Measurements from ENCODE around the gene RBM33.

The RBM33 gene

GRCh38 chr7:155705623-155706360, 61.3 kb downstream of the RBM33 start:
- no peak for TF ChIP-seq CTCF (conservative IDR thresholded peaks at IDR 0.05; ENCODE audit: control insufficient read depth, insufficient read depth, low read depth, low read length)
- DNase-seq (ENCODE audit: low read depth) = no peak
- H3K4me3 ChIP-seq (ENCODE audit: control insufficient read depth, low read depth, low read length) = no peak overlapping the region

GRCh38 chr7:155706376-155706775, 61.9 kb downstream of the RBM33 start:
- no peak for DNase-seq (ENCODE audit: low read depth)
- no peak overlapping the region for H3K4me3 ChIP-seq (ENCODE audit: control insufficient read depth, low read depth, low read length)
- no peak for TF ChIP-seq CTCF (conservative IDR thresholded peaks at IDR 0.05; ENCODE audit: control insufficient read depth, insufficient read depth, low read depth, low read length)

GRCh38 chr7:155709453-155709852, 65.0 kb downstream of the RBM33 start:
- TF ChIP-seq CTCF (conservative IDR thresholded peaks at IDR 0.05; ENCODE audit: control insufficient read depth, insufficient read depth, low read depth, low read length) = no peak
- no peak for DNase-seq (ENCODE audit: low read depth)
- no peak overlapping the region for H3K4me3 ChIP-seq (ENCODE audit: control insufficient read depth, low read depth, low read length)

GRCh38 chr7:155710031-155710430, 65.6 kb downstream of the RBM33 start:
- no peak overlapping the region for H3K4me3 ChIP-seq (ENCODE audit: control insufficient read depth, low read depth, low read length)
- TF ChIP-seq CTCF (conservative IDR thresholded peaks at IDR 0.05; ENCODE audit: control insufficient read depth, insufficient read depth, low read depth, low read length) = no peak
- no peak for DNase-seq (ENCODE audit: low read depth)

GRCh38 chr7:155710530-155710929, 66.1 kb downstream of the RBM33 start:
- DNase-seq (ENCODE audit: low read depth) = no peak
- no peak for TF ChIP-seq CTCF (conservative IDR thresholded peaks at IDR 0.05; ENCODE audit: control insufficient read depth, insufficient read depth, low read depth, low read length)
- no peak overlapping the region for H3K4me3 ChIP-seq (ENCODE audit: control insufficient read depth, low read depth, low read length)

- no peak for DNase-seq (ENCODE audit: low read depth)
- H3K4me3 ChIP-seq (ENCODE audit: control insufficient read depth, low read depth, low read length) = no peak overlapping the region
- no peak for TF ChIP-seq CTCF (conservative IDR thresholded peaks at IDR 0.05; ENCODE audit: control insufficient read depth, insufficient read depth, low read depth, low read length)
These were observed 66.6 kb downstream of the RBM33 start for GRCh38 chr7:155711081-155711480.
